Naive thymus-derived CD8-positive, alpha-beta T cell (primary cell): ENCODE data around the gene BACH1. TPM values are rescaled to one million over a fixed set of nuclear protein-coding genes. Genes with fewer than 3 reads are reported as not detected.

ENCODE experiments used
- ATAC-seq, 2 donors: fragments of 150-1000 bp; cut with Tn5 transposase in 1 of 2; sonication (Bioruptor Pico), chemical (Tn5 transposase) in 1 of 2; 1 replicate in 1 of 2; 2 replicates in 1 of 2; pipeline ENCODE4 v1.10.0; 2021; ENCODE audit warnings: mild to moderate bottlenecking in 2 of 2, moderate library complexity in 2 of 2
- POLR2A ChIA-PET: fragments of 350-600 bp; sonication (Branson Sonifier 250); formaldehyde crosslinking; loops from one replicate; lab custom pipeline; 2021; ENCODE audit warnings: antibody characterized with exemption; lab: Charles Lee
- DNase-seq, 10 donors: peaks; one replicate each; pipeline versions ENCODE4 v3.0.0 to v3.0.0-alpha.2; 2020 to 2022
- H3K27ac Mint-ChIP-seq, 10 donors: one replicate each; pipeline ENCODE4 v1.8.0; 2020 to 2022; ENCODE audit warnings: mild to moderate bottlenecking in 10 of 10, mixed read lengths in 10 of 10, moderate library complexity in 4 of 10, inconsistent platforms in 1 of 10
- H3K27me3 Mint-ChIP-seq, 5 donors: one replicate each; pipeline ENCODE4 v1.8.0; 2021 to 2022; ENCODE audit warnings: mixed read lengths in 5 of 5
- H3K36me3 Mint-ChIP-seq, 3 donors: one replicate each; pipeline ENCODE4 v1.8.0; 2020 to 2022; ENCODE audit warnings: mixed read lengths in 3 of 3, mild to moderate bottlenecking in 2 of 3, inconsistent platforms in 1 of 3
- H3K4me1 Mint-ChIP-seq, 4 donors: one replicate each; pipeline ENCODE4 v1.8.0; 2021 to 2022; ENCODE audit warnings: mixed read lengths in 4 of 4
- H3K4me3 Mint-ChIP-seq, 10 donors: one replicate each; pipeline ENCODE4 v1.8.0; 2020 to 2022; ENCODE audit warnings: mild to moderate bottlenecking in 10 of 10, mixed read lengths in 10 of 10, moderate library complexity in 6 of 10, inconsistent platforms in 1 of 10
- H3K9me3 Mint-ChIP-seq, 9 donors: one replicate each; pipeline ENCODE4 v1.8.0; 2020 to 2022; ENCODE audit warnings: mixed read lengths in 9 of 9, mild to moderate bottlenecking in 3 of 9, inconsistent platforms in 1 of 9, moderate library complexity in 1 of 9
- polyA plus RNA-seq, 3 donors: library from polyadenylated mRNA; unstranded; fragments of 300-500 nt; fragmentation: Illumina TruSeq; gene quantifications; one replicate each; pipeline ENCODE4 v1.2.3, GENCODE V29; 2021
- total RNA-seq, 8 experiments: library from RNA in 2 of 8; stranded (reverse) in 2 of 8; gene quantifications; one replicate each; pipeline ENCODE4 v1.2.3 and lab custom pipeline; 2021 to 2026

The BACH1 gene
- total and polyA plus RNA-seq, 5 experiments from 2014 or later = 22.5 to 62.1 (median 25.6) TPM

GRCh38 chr21:29320031-29320430 is 21.3 kb downstream of the BACH1 start:
- POLR2A ChIA-PET = no interaction called here
- Mint-ChIP-seq H3K9me3 (peaks cover 0 to 3% (median 0%) of the 10 kb centered on the region in 9 donors), H3K27ac (no peak overlapping the region), H3K4me3 (no peak overlapping the region), H3K27me3 (no peaks in the 10 kb centered on the region), H3K36me3 (peaks cover 9 to 40% (median 15%) of the 10 kb centered on the region in 3 donors), H3K4me1 (peaks cover 33 to 57% (median 51%) of the 10 kb centered on the region in 4 donors)
- ATAC-seq (no peak), DNase-seq (no peak)

- peaks cover 33 to 52% (median 46%) of the 10 kb centered on the region in 4 donors for H3K4me1 Mint-ChIP-seq
- peak overlapping the region in 3 of 10 donors; percentile 7 to 65 (median 9) for H3K27ac Mint-ChIP-seq
- H3K4me3 Mint-ChIP-seq = no peak overlapping the region
- ATAC-seq (no peak), DNase-seq (no peak)
- H3K36me3 Mint-ChIP-seq = peaks cover 9 to 48% (median 15%) of the 10 kb centered on the region in 3 donors
- POLR2A ChIA-PET = no interaction called here
- H3K27me3 Mint-ChIP-seq = no peaks in the 10 kb centered on the region
- peaks cover 0 to 3% (median 0%) of the 10 kb centered on the region in 9 donors for H3K9me3 Mint-ChIP-seq
Observed at GRCh38 chr21:29321217-29321616, 22.5 kb downstream of the BACH1 start.

- ATAC-seq (no peak), DNase-seq (no peak)
- Mint-ChIP-seq H3K36me3 (peaks cover 9 to 58% (median 15%) of the 10 kb centered on the region in 3 donors), H3K4me3 (no peak overlapping the region), H3K27me3 (no peaks in the 10 kb centered on the region), H3K27ac (no peak overlapping the region), H3K4me1 (peaks cover 32 to 43% (median 37%) of the 10 kb centered on the region in 4 donors), H3K9me3 (peaks cover 0 to 3% (median 0%) of the 10 kb centered on the region in 9 donors)
- POLR2A ChIA-PET = no interaction called here
Observed at GRCh38 chr21:29321932-29322928, 23.5 kb downstream of the BACH1 start.

- no peak for ATAC-seq
- H3K4me1 Mint-ChIP-seq = peaks cover 23 to 35% (median 28%) of the 10 kb centered on the region in 4 donors
- H3K27ac Mint-ChIP-seq = peak overlapping the region in 1 of 10 donors; percentile 12
- POLR2A ChIA-PET = no interaction called here
- H3K9me3 Mint-ChIP-seq = peaks cover 0 to 3% (median 0%) of the 10 kb centered on the region in 9 donors
- no peak overlapping the region for H3K4me3 Mint-ChIP-seq
- no peak for DNase-seq
- peaks cover 9 to 66% (median 15%) of the 10 kb centered on the region in 3 donors for H3K36me3 Mint-ChIP-seq
- no peaks in the 10 kb centered on the region for H3K27me3 Mint-ChIP-seq
Observed at GRCh38 chr21:29323189-29323588, 24.5 kb downstream of the BACH1 start.

- no peak for DNase-seq
- Mint-ChIP-seq H3K36me3 (peaks cover 0 to 82% (median 8%) of the 10 kb centered on the region in 3 donors), H3K4me1 (peaks cover 6 to 10% (median 9%) of the 10 kb centered on the region in 4 donors), H3K9me3 (no peaks in the 10 kb centered on the region), H3K27ac (peak overlapping the region in 3 of 10 donors; percentile 19 to 57 (median 48)), H3K4me3 (no peak overlapping the region), H3K27me3 (no peaks in the 10 kb centered on the region)
- POLR2A ChIA-PET = no interaction called here
- no peak for ATAC-seq
Observed at GRCh38 chr21:29326914-29327554, 28.3 kb downstream of the BACH1 start.

GRCh38 chr21:29329406-29329805 is 30.7 kb downstream of the BACH1 start:
- H3K27ac Mint-ChIP-seq = no peak overlapping the region

GRCh38 chr21:29330797-29331196 is 32.1 kb downstream of the BACH1 start:
- Mint-ChIP-seq H3K4me3 (no peak overlapping the region), H3K27me3 (no peaks in the 10 kb centered on the region), H3K9me3 (no peaks in the 10 kb centered on the region), H3K27ac (peak overlapping the region in 1 of 10 donors; percentile 42), H3K4me1 (peaks cover 5 to 16% (median 9%) of the 10 kb centered on the region in 4 donors), H3K36me3 (peaks cover 3 to 81% (median 9%) of the 10 kb centered on the region in 3 donors)
- POLR2A ChIA-PET = no interaction called here
- ATAC-seq = no peak
- no peak for DNase-seq

More at GRCh38 chr21:29329406-29329805, 30.7 kb downstream of the BACH1 start:
- Mint-ChIP-seq H3K4me3 (no peak overlapping the region), H3K36me3 (peaks cover 3 to 80% (median 5%) of the 10 kb centered on the region in 3 donors), H3K9me3 (no peaks in the 10 kb centered on the region), H3K4me1 (peaks cover 0 to 11% (median 4%) of the 10 kb centered on the region in 4 donors), H3K27me3 (no peaks in the 10 kb centered on the region)
- DNase-seq (no peak), ATAC-seq (no peak)
- POLR2A ChIA-PET = no interaction called here

- POLR2A ChIA-PET = no interaction called here
- DNase-seq (no peak), ATAC-seq (no peak)
- peak overlapping the region in 1 of 10 donors; percentile 66 for H3K27ac Mint-ChIP-seq
- H3K4me1 Mint-ChIP-seq = peaks cover 6 to 12% (median 8%) of the 10 kb centered on the region in 4 donors
- no peaks in the 10 kb centered on the region for H3K27me3 Mint-ChIP-seq
- peaks cover 3 to 72% (median 9%) of the 10 kb centered on the region in 3 donors for H3K36me3 Mint-ChIP-seq
- H3K9me3 Mint-ChIP-seq = no peaks in the 10 kb centered on the region
- H3K4me3 Mint-ChIP-seq = no peak overlapping the region
Observed at GRCh38 chr21:29332461-29333362, 34.0 kb downstream of the BACH1 start.

GRCh38 chr21:29333406-29333805 is 34.7 kb downstream of the BACH1 start:
- POLR2A ChIA-PET = no interaction called here
- Mint-ChIP-seq H3K27ac (no peak overlapping the region), H3K27me3 (no peaks in the 10 kb centered on the region), H3K36me3 (peaks cover 3 to 70% (median 9%) of the 10 kb centered on the region in 3 donors), H3K9me3 (no peaks in the 10 kb centered on the region), H3K4me1 (peaks cover 6 to 12% (median 8%) of the 10 kb centered on the region in 4 donors), H3K4me3 (no peak overlapping the region)
- DNase-seq (no peak), ATAC-seq (no peak)

GRCh38 chr21:29334717-29335428 is 36.2 kb downstream of the BACH1 start:
- H3K4me3 Mint-ChIP-seq = no peak overlapping the region
- DNase-seq (no peak), ATAC-seq (no peak)
- H3K4me1 Mint-ChIP-seq = peaks cover 6 to 11% (median 7%) of the 10 kb centered on the region in 4 donors
- POLR2A ChIA-PET = no interaction called here
- peaks cover 3 to 63% (median 9%) of the 10 kb centered on the region in 3 donors for H3K36me3 Mint-ChIP-seq
- H3K27ac Mint-ChIP-seq = no peak overlapping the region
- no peaks in the 10 kb centered on the region for H3K9me3 Mint-ChIP-seq
- H3K27me3 Mint-ChIP-seq = no peaks in the 10 kb centered on the region

- DNase-seq (no peak), ATAC-seq (no peak)
- Mint-ChIP-seq H3K36me3 (peaks cover 3 to 59% (median 9%) of the 10 kb centered on the region in 3 donors), H3K4me3 (no peak overlapping the region), H3K27me3 (no peaks in the 10 kb centered on the region), H3K4me1 (peaks cover 6 to 13% (median 8%) of the 10 kb centered on the region in 4 donors), H3K27ac (peak overlapping the region in 2 of 10 donors; percentile 18 to 30), H3K9me3 (no peaks in the 10 kb centered on the region)
- POLR2A ChIA-PET = no interaction called here
Observed at GRCh38 chr21:29335720-29336119, 37.0 kb downstream of the BACH1 start.
